Activated CD4-positive, alpha-beta T cell treated with anti-CD3 and anti-CD28 coated beads for 4 hours (primary cell): Measurements from ENCODE around the gene IQCF6.
"Not testable (repeated sequence)": the region's sequence is repeated elsewhere in the genome, so short reads cannot be mapped to it uniquely, and the experiment has no call there.

ENCODE experiments used
- DNase-seq, 2 donors: peaks; one replicate each; pipeline ENCODE4 v3.0.0-alpha.2; 2020

Gene IQCF6

DNA sequence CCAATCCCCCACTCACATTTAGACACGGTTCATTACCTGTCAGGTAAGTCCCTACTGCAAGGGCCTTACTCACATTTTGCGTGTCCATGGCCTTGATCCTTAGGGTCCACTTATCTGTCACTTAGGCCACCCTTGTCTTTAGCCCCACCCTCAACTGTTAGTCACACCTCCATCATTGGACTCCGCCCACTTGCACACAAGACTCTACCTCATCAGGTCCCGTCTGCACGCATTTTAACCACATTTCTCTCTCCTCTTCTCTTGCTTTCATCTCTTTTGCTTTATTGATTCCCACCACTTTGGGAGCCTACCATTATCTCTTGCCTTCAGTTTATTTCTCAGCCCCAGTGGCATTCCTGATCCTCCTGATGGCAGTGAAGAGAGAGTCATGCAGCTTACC, at the start of gene IQCF6:
TSS of gene IQCF6 (minus strand) at position 101 of the 400 bp plus-strand sequence. CDS start at position 88, 13 bp downstream.
- no peak for DNase-seq

DNA sequence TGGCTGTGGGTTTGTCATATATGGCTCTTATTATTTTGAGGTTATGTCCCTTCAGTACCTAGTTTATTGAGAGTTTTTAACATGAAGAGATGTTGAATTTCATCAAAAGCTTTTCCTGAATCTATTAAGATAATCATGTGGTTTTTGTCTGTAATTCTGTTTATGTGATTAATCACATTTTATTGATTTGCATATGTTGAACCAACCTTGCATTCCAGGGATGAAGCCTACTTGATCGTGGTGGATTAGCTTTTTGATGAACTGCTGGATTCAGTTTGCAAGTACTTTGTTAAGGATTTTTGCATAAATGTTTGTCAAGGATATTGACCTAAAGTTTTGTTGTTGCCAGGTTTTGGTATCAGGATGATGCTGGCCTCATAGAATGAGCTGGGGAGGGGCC, 49.3 kb upstream of the IQCF6 start:
- DNase-seq: no peak

DNA sequence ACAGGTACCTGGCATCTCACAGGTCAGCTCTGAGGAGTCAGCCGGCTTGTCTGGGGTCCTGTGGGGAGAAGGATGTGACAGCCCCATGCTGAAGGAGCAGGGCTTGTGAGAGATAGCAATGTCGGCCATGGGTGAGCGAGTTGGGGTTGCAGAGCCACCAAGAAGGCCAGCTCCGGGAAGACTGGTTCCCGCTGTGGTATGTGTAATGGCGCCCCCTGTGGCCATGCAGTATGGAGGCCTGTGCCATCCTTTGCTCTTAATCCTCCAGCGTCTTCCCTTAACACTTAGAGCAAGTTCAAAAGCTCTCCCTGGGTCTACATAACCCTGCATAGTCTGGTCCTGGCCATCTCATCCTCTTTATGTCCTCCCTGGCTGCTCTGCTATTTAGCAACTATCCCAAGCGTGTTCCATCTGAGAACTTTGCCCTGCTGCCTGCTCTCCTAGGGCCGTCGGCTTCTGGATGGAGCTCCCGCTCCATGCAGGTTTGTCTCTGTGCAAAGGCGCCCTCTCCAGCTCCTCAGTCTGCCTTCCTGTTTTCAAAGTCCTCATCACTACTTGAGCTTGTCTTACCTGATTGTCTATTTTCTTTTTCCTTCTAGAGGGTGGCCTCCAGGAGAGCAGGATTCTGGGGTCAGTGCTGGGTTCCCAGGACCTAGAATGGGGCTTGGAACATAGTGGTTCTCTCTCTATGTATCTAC, 40.8 kb upstream of the IQCF6 start:
- no peak for DNase-seq

DNA sequence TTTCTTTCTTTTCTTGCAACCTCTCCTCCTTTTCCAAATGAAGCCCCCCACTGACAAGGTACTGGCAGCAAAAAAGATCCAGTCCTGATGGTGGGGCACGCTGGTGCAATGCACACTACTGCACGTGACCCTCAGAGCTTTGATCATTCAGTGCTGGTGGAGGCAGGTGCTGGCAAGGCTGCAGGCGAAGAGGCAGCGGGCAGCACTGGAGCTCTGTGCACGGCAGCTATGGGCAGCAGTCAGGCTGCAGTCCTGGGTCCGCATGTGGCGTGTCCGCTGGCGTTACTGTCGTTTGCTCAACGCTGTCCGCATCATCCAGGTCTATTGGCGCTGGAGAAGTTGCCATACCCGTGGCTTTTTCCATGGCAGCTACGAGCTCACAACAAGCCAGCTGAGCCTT, 40.1 kb upstream of the IQCF6 start:
- DNase-seq: no peak

- no peak for DNase-seq
These were observed 38.3 kb upstream of the IQCF6 start for GRCh38 chr3:51817375-51817774.

DNA sequence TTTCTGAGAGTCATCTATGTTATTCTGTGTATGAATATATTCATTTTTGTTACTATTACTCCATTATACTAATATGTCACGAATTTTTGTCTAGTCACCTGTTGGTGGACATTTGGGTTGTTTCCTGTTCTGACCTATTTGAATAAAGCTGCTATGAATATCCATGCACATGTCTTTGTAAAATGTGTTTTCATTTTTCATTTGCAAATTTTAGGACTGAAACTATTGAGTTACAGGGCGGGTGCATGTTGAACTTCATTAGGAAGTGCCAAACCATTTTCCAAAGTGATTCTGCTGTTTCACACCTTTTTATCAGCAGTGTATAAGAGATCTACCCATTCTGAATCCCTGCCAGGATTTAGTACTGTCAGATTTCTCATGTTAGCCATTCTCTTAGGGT, 37.7 kb upstream of the IQCF6 start:
- no peak for DNase-seq

- no peak for DNase-seq
These were observed 36.6 kb upstream of the IQCF6 start for GRCh38 chr3:51815614-51816013.

DNA sequence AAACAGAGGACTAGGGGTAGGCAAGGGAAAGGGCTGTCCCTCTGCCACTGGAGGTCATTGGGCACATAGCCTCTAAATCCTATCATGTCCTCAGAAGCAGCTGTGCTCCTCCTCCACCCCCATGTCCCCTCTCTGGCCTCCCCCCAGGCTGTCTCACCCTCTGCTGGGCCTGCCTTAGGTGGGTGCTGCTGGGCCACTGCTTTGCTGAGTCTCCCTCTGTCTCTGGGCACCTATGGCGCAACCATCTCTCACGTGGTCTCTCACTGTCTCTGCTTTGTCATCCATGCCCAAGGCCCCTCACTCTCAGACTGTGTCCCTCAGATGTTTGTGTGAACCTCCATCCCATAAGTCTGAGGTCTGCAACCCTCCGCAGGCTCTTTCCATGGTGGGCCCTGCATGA, 35.0 kb upstream of the IQCF6 start:
- no peak for DNase-seq

DNA sequence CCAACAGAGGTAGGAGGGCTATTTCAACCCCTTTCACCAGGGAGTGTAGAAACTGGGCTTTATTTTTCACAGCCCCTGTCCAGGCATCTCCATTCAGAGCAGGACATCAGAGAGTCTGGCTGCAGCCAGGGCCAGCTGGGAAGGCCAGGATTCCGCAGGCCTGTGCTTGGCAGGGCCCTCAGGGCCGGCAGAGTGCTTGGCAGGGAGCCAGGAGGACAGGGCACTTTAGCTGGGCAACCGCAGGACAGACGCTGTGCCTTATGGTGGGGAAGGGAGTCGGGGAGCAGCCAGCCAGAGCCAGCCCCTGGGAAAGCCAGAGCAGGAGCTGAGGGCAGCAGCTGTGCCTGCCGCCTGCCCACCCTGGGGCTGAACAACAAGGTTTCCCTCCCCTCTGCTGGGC, 34.5 kb upstream of the IQCF6 start:
- DNase-seq: no peak

- no peak for DNase-seq
These were observed 29.9 kb upstream of the IQCF6 start for GRCh38 chr3:51808934-51809333.

- DNase-seq: no peak
These were observed 23.2 kb upstream of the IQCF6 start for GRCh38 chr3:51802106-51802703.

DNA sequence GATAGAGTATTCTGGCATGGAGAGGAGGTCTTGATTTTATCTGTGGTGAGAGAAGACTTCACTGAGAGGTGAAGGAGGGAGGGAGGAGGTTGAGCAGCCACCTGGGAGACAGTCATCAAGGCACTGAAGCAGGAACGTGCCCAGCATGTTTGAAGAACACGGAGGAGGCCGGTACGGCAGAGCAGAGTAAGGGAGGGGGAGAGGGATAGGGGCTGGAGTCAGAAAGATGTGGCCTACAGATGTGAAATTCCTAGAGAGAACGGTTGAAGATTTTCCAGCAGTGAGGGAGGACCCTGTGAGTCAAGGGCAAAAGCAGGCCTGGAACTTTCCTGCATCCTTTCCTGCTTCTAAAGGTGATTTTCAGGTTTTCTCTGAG, 21.7 kb upstream of the IQCF6 start:
- no peak for DNase-seq

- peak in 1 of 2 donors; percentile 44 for DNase-seq
These were observed 21.1 kb upstream of the IQCF6 start for GRCh38 chr3:51799879-51800749.

DNA sequence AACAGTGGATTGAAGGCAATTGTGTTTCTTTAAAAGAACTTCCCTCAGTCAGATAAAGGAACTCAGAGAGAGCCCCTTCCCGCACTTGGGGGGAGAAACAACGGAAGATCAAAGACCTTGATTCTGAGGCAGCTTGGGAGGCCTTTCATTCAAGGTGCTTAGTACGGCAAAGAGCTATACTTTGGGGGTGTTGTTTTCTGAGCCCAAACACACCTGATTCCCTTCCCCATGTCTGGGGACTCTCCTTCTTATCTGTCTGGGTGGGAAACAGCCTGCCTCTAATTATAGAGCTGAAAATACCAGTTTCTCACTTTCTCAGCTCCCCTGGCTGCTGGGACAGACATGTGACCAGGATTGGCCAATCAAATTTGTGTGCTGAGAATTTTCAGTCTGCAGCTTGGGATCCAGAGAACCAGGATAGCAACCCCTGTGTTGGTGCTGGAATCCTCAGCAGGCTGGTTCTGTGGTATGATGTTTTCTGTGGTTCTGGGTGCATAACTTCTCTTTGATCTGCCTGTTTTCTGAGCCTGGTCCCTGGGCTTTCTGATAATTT, 19.4 kb upstream of the IQCF6 start:
- no peak for DNase-seq

DNA sequence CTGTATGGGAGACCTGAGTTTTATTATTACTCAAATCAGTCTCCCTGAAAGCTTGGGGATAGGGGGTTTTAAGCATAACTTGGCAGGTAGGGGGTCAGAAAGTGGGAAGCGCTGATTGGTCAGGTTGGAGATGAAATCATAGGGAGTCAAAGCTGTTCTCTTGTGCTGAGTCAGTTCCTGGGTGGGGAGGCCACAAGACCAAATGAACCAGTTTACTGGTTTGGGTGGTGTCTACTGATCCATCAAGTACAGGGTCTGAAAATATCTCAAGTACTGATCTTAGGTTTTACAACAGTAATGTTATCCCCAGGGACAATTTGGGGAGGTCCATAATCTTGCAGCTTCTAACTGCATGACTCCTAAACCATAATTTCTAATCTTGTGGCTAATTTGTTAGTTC, 17.8 kb upstream of the IQCF6 start:
- DNase-seq: no peak

DNA sequence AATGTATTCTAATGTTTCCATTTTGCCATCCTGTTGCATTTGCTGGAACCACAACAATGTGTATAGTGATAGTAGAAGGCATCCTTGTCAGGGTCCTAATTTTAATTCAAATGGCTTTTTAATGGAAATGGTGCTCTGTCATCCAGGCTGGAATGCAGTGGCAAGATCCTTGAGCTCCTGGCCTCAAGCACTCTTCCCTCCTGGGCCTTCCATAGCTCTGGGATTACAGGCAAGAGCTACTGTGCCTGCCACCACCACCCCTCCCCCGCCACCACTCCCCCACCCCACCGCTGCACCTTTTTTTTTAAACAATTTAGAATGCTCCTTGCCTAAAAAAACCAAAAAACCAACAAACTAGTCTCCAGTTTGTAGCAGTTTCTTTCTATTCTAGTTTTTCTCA, 15.2 kb upstream of the IQCF6 start:
- DNase-seq: no peak

- DNase-seq: no peak
These were observed 13.2 kb upstream of the IQCF6 start for GRCh38 chr3:51792206-51792605.

GRCh38 chr3:51789437-51789836, 10.4 kb upstream of the IQCF6 start:
- no peak for DNase-seq

- DNase-seq: not testable (repeated sequence)
These were observed 8.5 kb upstream of the IQCF6 start for GRCh38 chr3:51787576-51787975.

- no peak for DNase-seq
These were observed 7.2 kb upstream of the IQCF6 start for GRCh38 chr3:51786267-51786666.

- no peak for DNase-seq
These were observed 483 bp downstream of the IQCF6 start for GRCh38 chr3:51778554-51778953.

- DNase-seq: no peak
These were observed 1.1 kb downstream of the IQCF6 start for GRCh38 chr3:51777985-51778384.

- no peak for DNase-seq
These were observed 5.4 kb downstream of the IQCF6 start for GRCh38 chr3:51773529-51774056.
